Measurements from ENCODE around the gene ETV6. TPM values are rescaled to one million over a fixed set of nuclear protein-coding genes. Genes with fewer than 3 reads are reported as not detected.

Gene ETV6
- polyA plus RNA-seq, 1 donor (not counting 4 experiments of a cell fraction or from before 2014, with no cell fraction given): 5.3 TPM

DNA sequence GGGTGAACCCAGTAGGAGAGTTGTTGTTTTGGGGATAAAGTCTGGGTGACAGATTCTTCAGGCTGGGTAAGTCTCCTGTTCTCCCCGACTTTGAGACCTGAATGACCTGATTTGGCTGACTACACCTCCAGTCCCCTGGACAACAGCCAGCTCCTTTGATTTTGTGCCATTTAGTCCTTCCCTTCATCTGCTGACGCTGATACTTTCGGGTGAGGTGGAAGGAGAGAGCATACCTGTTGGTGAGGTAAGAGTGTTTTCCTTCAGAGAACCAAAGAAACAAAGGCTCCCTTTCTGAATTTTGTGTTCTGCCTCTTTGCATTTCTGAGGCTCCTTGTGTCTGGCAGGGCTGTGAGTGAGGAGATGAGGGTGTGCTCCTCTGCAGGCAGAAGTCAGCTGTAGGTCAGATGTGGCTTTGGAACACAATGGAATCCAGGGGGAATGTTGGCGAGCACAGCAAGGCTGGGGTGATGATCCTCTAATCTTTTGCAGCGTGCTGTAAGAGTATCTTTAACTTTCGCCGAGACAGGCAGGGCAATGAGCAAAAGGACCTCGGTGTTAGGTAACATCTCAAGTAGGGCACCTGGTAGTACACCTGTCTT lies 12.1 kb downstream of the ETV6 start:
- H3K9me1 ChIP-seq (ENCODE audit: control insufficient read depth, extremely low read depth, insufficient read depth, low read length): peaks cover 2% of the 10 kb centered on the region
- no peaks in the 10 kb centered on the region for H3K27me3 ChIP-seq (ENCODE audit: control insufficient read depth, extremely low read depth, insufficient read depth, low read length)
- H2AFZ ChIP-seq (ENCODE audit: control insufficient read depth, low read length): no peak overlapping the region
- H3K79me2 ChIP-seq (ENCODE audit: control insufficient read depth, insufficient read depth, low read length): peaks cover 70% of the 10 kb centered on the region
- dilution Hi-C loops (cut with MboI; ENCODE audit: extremely low pct_ligation_motif_present, low sequenced_read_pairs): no loop called here
- H3K9ac ChIP-seq (ENCODE audit: control insufficient read depth, extremely low read depth, insufficient read depth, low read length): no peak overlapping the region
- H4K20me1 ChIP-seq (ENCODE audit: control insufficient read depth, extremely low read depth, insufficient read depth, low read length): no peaks in the 10 kb centered on the region
- no peak for FAIRE-seq
- no peak overlapping the region for H3K27ac ChIP-seq (ENCODE audit: control insufficient read depth, insufficient read depth, low read length)
- TF ChIP-seq EZH2 (IDR thresholded peaks at IDR 0.05; ENCODE audit: low read length) (no peak), CTCF (optimal IDR thresholded peaks at IDR 0.05 in 1 of 3, IDR thresholded peaks at IDR 0.05 in 1 of 3, conservative IDR thresholded peaks at IDR 0.05 in 1 of 3; ENCODE audit: extremely low read depth in 1 of 3, insufficient read depth in 2 of 3, low read length in 3 of 3) (no peak)
- H3K4me3 ChIP-seq (ENCODE audit: control insufficient read depth in 2 of 3, extremely low read depth in 1 of 3, insufficient read depth in 2 of 3, low read depth in 1 of 3, low read length in 3 of 3): no peak overlapping the region
- peaks cover 0 to 4% of the 10 kb centered on the region in 2 experiments for H3K36me3 ChIP-seq (ENCODE audit: control insufficient read depth in 2 of 2, extremely low read depth in 1 of 2, insufficient read depth in 2 of 2, low read length in 2 of 2)
- H3K4me1 ChIP-seq (ENCODE audit: control insufficient read depth, extremely low read depth, insufficient read depth, low read length): peaks cover 11% of the 10 kb centered on the region
- no peaks in the 10 kb centered on the region for H3K9me3 ChIP-seq (ENCODE audit: control insufficient read depth, low read depth, low read length)
- H3K4me2 ChIP-seq (ENCODE audit: control insufficient read depth, extremely low read depth, insufficient read depth, low read depth, low read length): no peak overlapping the region
- no peak for DNase-seq (ENCODE audit: low read depth, low spot score)

GRCh38 chr12:11662369-11662768 lies 12.9 kb downstream of the ETV6 start:
- Histone ChIP-seq H4K20me1 (ENCODE audit: control insufficient read depth, extremely low read depth, insufficient read depth, low read length) (no peaks in the 10 kb centered on the region), H3K27me3 (ENCODE audit: control insufficient read depth, extremely low read depth, insufficient read depth, low read length) (no peaks in the 10 kb centered on the region), H3K9ac (ENCODE audit: control insufficient read depth, extremely low read depth, insufficient read depth, low read length) (no peak overlapping the region), H3K9me1 (ENCODE audit: control insufficient read depth, extremely low read depth, insufficient read depth, low read length) (peaks cover 2% of the 10 kb centered on the region), H3K4me2 (ENCODE audit: control insufficient read depth, extremely low read depth, insufficient read depth, low read depth, low read length) (no peak overlapping the region), H3K27ac (ENCODE audit: control insufficient read depth, insufficient read depth, low read length) (no peak overlapping the region), H3K4me1 (ENCODE audit: control insufficient read depth, extremely low read depth, insufficient read depth, low read length) (peaks cover 9% of the 10 kb centered on the region), H2AFZ (ENCODE audit: control insufficient read depth, low read length) (no peak overlapping the region), H3K36me3 (ENCODE audit: control insufficient read depth in 2 of 2, extremely low read depth in 1 of 2, insufficient read depth in 2 of 2, low read length in 2 of 2) (peaks cover 0 to 4% of the 10 kb centered on the region in 2 experiments), H3K4me3 (ENCODE audit: control insufficient read depth in 2 of 3, extremely low read depth in 1 of 3, insufficient read depth in 2 of 3, low read depth in 1 of 3, low read length in 3 of 3) (no peak overlapping the region), H3K9me3 (ENCODE audit: control insufficient read depth, low read depth, low read length) (no peaks in the 10 kb centered on the region), H3K79me2 (ENCODE audit: control insufficient read depth, insufficient read depth, low read length) (peaks cover 68% of the 10 kb centered on the region)
- dilution Hi-C loops (cut with MboI; ENCODE audit: extremely low pct_ligation_motif_present, low sequenced_read_pairs): no loop called here
- no peak for FAIRE-seq
- TF ChIP-seq CTCF (optimal IDR thresholded peaks at IDR 0.05 in 1 of 3, IDR thresholded peaks at IDR 0.05 in 1 of 3, conservative IDR thresholded peaks at IDR 0.05 in 1 of 3; ENCODE audit: extremely low read depth in 1 of 3, insufficient read depth in 2 of 3, low read length in 3 of 3) (no peak), EZH2 (IDR thresholded peaks at IDR 0.05; ENCODE audit: low read length) (no peak)
- no peak for DNase-seq (ENCODE audit: low read depth, low spot score)
